ENCODE measurements around the gene TECPR2. TPM values are rescaled to one million over a fixed set of nuclear protein-coding genes. Genes with fewer than 3 reads are reported as not detected.

The TECPR2 gene
- total RNA-seq, 1 donor from 2014 or later: 12.0 TPM

DNA sequence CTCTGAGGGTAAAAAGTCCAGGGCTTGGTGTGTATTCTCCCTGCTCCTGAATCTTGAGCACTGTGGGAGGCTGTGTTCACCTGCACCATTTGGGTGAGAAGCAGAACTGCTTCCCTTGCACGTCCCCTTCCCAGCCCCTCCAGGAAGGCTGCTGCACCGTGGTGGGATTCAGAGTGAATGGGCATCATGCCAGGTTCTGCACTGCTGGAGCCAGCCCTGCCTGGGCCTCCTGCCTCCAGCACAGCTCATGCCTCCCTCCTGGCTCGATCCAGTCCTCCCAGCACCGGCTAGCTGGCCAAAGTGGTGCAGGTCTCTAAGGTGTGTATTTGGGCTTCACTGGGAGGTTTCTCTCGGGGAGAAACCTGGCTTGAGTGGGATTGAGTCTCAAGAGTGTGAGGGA lies 92.0 kb downstream of the TECPR2 start:
- Histone ChIP-seq H3K36me3 (ENCODE audit: control insufficient read depth in 3 of 3, insufficient read depth in 3 of 3, low read length in 3 of 3) (peaks cover 39 to 57% (median 45%) of the 10 kb centered on the region in 3 donors), H3K4me1 (ENCODE audit: control insufficient read depth in 3 of 3, insufficient read depth in 3 of 3, low read length in 3 of 3) (peaks cover 11 to 14% (median 14%) of the 10 kb centered on the region in 3 donors), H3K4me3 (ENCODE audit: low read length in 3 of 3) (no peak overlapping the region), H3K9ac (ENCODE audit: low read depth in 1 of 3, low read length in 3 of 3) (no peak overlapping the region), H3K27me3 (ENCODE audit: control insufficient read depth in 3 of 3, insufficient read depth in 3 of 3, low read length in 3 of 3) (no peaks in the 10 kb centered on the region), H3K9me3 (ENCODE audit: control insufficient read depth in 3 of 3, low read length in 3 of 3) (no peaks in the 10 kb centered on the region), H3K27ac (ENCODE audit: low read depth, low read length) (no peak overlapping the region)

DNA sequence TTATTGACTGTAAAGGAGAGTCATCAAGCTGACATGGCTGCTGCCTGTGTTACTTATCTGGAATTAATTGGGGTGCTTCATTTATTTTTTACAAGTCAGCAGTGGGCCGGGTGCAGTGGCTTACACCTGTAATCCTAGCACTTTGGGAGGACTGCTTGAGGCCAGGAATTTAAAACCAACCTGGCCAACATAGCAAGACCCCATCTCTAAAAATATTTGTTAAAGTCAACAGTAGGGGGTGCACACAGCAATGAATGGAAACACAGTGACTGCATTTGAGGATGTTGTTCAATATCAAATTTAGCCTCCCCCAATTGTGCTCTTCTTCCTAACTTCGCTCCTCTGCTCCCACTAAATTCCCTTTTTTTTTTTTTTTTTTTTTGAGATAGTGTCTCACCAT lies 94.8 kb downstream of the TECPR2 start:
- Histone ChIP-seq H3K4me1 (ENCODE audit: control insufficient read depth in 3 of 3, insufficient read depth in 3 of 3, low read length in 3 of 3) (peaks cover 7 to 13% (median 11%) of the 10 kb centered on the region in 3 donors), H3K27me3 (ENCODE audit: control insufficient read depth in 3 of 3, insufficient read depth in 3 of 3, low read length in 3 of 3) (no peaks in the 10 kb centered on the region), H3K27ac (ENCODE audit: low read depth, low read length) (no peak overlapping the region)

DNA sequence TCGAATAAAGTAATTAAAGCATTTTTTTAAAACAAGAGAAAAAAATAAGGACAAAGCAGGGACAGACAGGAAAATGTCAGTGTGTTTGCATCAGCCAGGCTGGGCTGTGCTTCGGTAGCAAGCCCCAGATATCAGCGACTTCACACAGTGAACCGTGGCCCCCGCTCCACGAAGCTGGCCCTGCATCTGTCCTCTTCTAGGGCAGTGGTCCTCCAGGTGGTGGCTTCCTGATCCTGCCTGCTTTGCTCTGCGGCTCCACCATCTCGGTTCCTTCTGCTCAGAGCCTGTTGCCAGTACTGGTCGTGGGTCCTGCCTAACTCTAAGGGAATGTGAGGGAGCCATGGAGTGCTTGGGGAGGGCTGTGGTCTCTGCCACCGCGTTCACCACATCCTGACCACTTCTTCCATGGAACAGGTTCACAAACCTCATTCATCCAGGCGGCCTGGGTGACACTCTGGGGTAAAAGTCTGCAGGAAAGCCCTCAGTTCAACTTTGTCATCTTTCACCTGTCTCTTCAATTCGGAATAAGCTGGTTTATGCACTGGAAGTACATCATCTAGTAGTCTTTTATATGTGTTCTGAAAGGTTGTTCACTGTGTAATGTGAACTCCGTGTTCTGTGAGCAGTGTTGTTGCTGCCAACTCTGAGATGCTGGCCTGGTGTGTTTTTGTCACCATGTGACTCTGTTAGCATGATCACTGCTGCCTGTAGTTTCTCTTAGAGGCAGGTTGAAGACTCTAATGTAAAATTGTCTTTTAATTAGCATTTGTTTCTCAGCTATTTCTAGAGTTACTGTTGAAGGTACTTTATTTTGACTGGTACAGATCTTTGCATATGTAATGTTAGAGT lies 99.0 kb downstream of the TECPR2 start:
- H3K4me1 ChIP-seq (ENCODE audit: control insufficient read depth in 3 of 3, insufficient read depth in 3 of 3, low read length in 3 of 3): peaks cover 10 to 20% (median 14%) of the 10 kb centered on the region in 3 donors
- H3K4me3 ChIP-seq (ENCODE audit: low read length in 3 of 3): peak overlapping the region in 1 of 3 donors; percentile 49
- H3K27ac ChIP-seq (ENCODE audit: low read depth, low read length): peak overlapping the region; percentile 72
- peaks cover 20 to 25% (median 25%) of the 10 kb centered on the region in 3 donors for H3K36me3 ChIP-seq (ENCODE audit: control insufficient read depth in 3 of 3, insufficient read depth in 3 of 3, low read length in 3 of 3)
- H3K27me3 ChIP-seq (ENCODE audit: control insufficient read depth in 3 of 3, insufficient read depth in 3 of 3, low read length in 3 of 3): no peaks in the 10 kb centered on the region
- no peaks in the 10 kb centered on the region for H3K9me3 ChIP-seq (ENCODE audit: control insufficient read depth in 3 of 3, low read length in 3 of 3)
- H3K9ac ChIP-seq (ENCODE audit: low read depth in 1 of 3, low read length in 3 of 3): peak overlapping the region; percentile 25 to 79 (median 40)

More for the DNA sequence above, 94.8 kb downstream of the TECPR2 start:
- H3K4me3 ChIP-seq (ENCODE audit: low read length in 3 of 3): no peak overlapping the region
- H3K9ac ChIP-seq (ENCODE audit: low read depth in 1 of 3, low read length in 3 of 3): no peak overlapping the region
- H3K36me3 ChIP-seq (ENCODE audit: control insufficient read depth in 3 of 3, insufficient read depth in 3 of 3, low read length in 3 of 3): peaks cover 24 to 33% (median 27%) of the 10 kb centered on the region in 3 donors
- no peaks in the 10 kb centered on the region for H3K9me3 ChIP-seq (ENCODE audit: control insufficient read depth in 3 of 3, low read length in 3 of 3)

DNA sequence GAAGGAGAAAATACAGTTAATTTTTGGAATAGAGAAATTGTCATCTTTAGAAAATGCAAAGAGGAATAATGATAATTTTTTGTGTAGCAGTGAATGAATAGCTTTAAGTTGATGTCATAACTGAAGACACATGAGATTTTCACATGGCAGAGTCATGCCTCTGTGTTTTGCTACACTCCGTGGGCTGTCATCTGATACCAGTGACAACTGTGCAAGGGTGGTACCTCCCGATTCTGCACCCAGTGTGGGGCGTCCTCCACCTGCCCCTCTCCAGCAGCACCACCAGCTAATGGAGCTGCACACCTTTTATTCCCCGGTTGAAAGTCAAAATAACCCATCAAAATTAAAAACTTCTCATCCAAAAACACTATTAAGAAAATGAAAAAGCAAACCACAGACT lies 99.7 kb downstream of the TECPR2 start:
- H3K4me3 ChIP-seq (ENCODE audit: low read length in 3 of 3): no peak overlapping the region
- peak overlapping the region in 2 of 3 donors; percentile 25 to 79 for H3K9ac ChIP-seq (ENCODE audit: low read depth in 1 of 3, low read length in 3 of 3)
- no peaks in the 10 kb centered on the region for H3K9me3 ChIP-seq (ENCODE audit: control insufficient read depth in 3 of 3, low read length in 3 of 3)
- H3K4me1 ChIP-seq (ENCODE audit: control insufficient read depth in 3 of 3, insufficient read depth in 3 of 3, low read length in 3 of 3): peaks cover 10 to 20% (median 14%) of the 10 kb centered on the region in 3 donors
- H3K36me3 ChIP-seq (ENCODE audit: control insufficient read depth in 3 of 3, insufficient read depth in 3 of 3, low read length in 3 of 3): peaks cover 21 to 27% (median 23%) of the 10 kb centered on the region in 3 donors
- H3K27me3 ChIP-seq (ENCODE audit: control insufficient read depth in 3 of 3, insufficient read depth in 3 of 3, low read length in 3 of 3): no peaks in the 10 kb centered on the region
- peak overlapping the region; percentile 72 for H3K27ac ChIP-seq (ENCODE audit: low read depth, low read length)

DNA sequence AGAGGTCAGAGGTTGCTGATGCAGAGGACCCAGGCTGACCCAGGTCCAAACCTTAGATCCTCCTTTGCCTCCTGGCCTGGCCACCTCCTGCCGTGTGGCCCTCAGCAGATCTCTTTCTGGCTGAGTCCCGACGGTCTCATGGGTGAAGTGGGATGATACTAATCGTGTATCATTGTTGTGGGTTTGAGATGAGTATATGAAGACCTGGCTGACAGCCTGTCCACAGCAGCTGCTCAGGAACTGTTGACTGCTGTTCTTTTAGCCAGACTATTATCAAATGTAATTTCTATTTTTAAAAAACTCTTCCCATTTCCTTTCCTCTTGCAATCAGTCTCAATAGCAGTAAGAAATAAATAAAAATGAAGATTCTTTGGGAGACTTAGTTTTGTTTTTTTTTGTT lies 101.3 kb downstream of the TECPR2 start:
- H3K4me1 ChIP-seq (ENCODE audit: control insufficient read depth in 3 of 3, insufficient read depth in 3 of 3, low read length in 3 of 3): peaks cover 10 to 20% (median 14%) of the 10 kb centered on the region in 3 donors
- no peak overlapping the region for H3K27ac ChIP-seq (ENCODE audit: low read depth, low read length)
- no peaks in the 10 kb centered on the region for H3K9me3 ChIP-seq (ENCODE audit: control insufficient read depth in 3 of 3, low read length in 3 of 3)
- H3K27me3 ChIP-seq (ENCODE audit: control insufficient read depth in 3 of 3, insufficient read depth in 3 of 3, low read length in 3 of 3): no peaks in the 10 kb centered on the region
- H3K4me3 ChIP-seq (ENCODE audit: low read length in 3 of 3): no peak overlapping the region
- H3K36me3 ChIP-seq (ENCODE audit: control insufficient read depth in 3 of 3, insufficient read depth in 3 of 3, low read length in 3 of 3): peaks cover 11 to 20% (median 18%) of the 10 kb centered on the region in 3 donors
- H3K9ac ChIP-seq (ENCODE audit: low read depth in 1 of 3, low read length in 3 of 3): peak overlapping the region in 1 of 3 donors; percentile 33

DNA sequence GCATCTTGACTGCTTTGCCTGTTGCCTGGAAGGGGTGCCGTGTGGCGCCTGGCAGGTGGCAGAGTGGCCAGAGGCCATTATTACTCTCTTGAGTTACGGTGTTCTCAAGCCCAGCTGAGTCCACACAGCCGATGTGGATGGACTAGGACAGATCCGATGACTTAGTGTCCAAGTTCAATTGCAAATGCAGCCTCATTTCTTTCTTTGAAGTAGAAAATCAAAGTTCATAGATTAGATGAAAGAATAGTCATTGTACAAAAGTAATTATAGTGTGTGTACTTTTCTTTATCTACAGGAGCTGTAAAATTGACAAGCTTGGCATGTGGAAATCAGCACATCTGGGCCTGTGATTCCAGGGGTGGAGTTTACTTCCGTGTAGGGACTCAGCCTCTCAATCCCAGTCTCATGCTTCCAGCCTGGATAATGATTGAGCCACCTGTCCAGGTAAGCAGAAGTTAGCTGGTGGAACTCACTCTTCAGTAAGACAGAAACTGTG lies 102.2 kb downstream of the TECPR2 start:
- H3K36me3 ChIP-seq (ENCODE audit: control insufficient read depth in 3 of 3, insufficient read depth in 3 of 3, low read length in 3 of 3): peaks cover 11 to 20% (median 14%) of the 10 kb centered on the region in 3 donors
- no peak overlapping the region for H3K27ac ChIP-seq (ENCODE audit: low read depth, low read length)
- no peaks in the 10 kb centered on the region for H3K9me3 ChIP-seq (ENCODE audit: control insufficient read depth in 3 of 3, low read length in 3 of 3)

DNA sequence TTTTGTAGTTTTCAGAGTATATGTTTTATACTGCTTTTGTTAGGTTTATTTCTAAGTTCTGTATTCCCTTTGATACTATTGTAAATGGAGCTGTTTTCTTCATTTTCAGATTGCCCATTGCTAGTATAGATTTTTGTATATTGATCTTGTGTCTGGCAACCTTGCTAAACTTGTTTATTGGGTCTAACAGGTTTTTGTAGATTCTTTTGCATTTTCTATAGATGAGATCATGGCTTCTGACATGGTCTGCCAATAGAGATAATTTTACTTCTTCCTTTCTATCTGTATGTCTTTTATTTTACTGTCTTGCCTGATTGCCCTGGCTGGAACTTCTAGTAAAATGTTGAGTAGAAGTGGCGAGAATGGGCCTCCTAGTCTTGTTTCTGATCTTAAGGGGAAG lies 106.5 kb downstream of the TECPR2 start:
- Histone ChIP-seq H3K4me1 (ENCODE audit: control insufficient read depth in 3 of 3, insufficient read depth in 3 of 3, low read length in 3 of 3) (peaks cover 10 to 17% (median 14%) of the 10 kb centered on the region in 3 donors), H3K9ac (ENCODE audit: low read depth in 1 of 3, low read length in 3 of 3) (no peak overlapping the region), H3K36me3 (ENCODE audit: control insufficient read depth in 3 of 3, insufficient read depth in 3 of 3, low read length in 3 of 3) (peaks cover 13 to 20% (median 14%) of the 10 kb centered on the region in 3 donors), H3K4me3 (ENCODE audit: low read length in 3 of 3) (no peak overlapping the region), H3K27me3 (ENCODE audit: control insufficient read depth in 3 of 3, insufficient read depth in 3 of 3, low read length in 3 of 3) (no peaks in the 10 kb centered on the region), H3K9me3 (ENCODE audit: control insufficient read depth in 3 of 3, low read length in 3 of 3) (no peaks in the 10 kb centered on the region), H3K27ac (ENCODE audit: low read depth, low read length) (no peak overlapping the region)

More for the DNA sequence above, 102.2 kb downstream of the TECPR2 start:
- Histone ChIP-seq H3K27me3 (ENCODE audit: control insufficient read depth in 3 of 3, insufficient read depth in 3 of 3, low read length in 3 of 3) (no peaks in the 10 kb centered on the region), H3K9ac (ENCODE audit: low read depth in 1 of 3, low read length in 3 of 3) (no peak overlapping the region), H3K4me3 (ENCODE audit: low read length in 3 of 3) (no peak overlapping the region), H3K4me1 (ENCODE audit: control insufficient read depth in 3 of 3, insufficient read depth in 3 of 3, low read length in 3 of 3) (peaks cover 10 to 20% (median 14%) of the 10 kb centered on the region in 3 donors)

DNA sequence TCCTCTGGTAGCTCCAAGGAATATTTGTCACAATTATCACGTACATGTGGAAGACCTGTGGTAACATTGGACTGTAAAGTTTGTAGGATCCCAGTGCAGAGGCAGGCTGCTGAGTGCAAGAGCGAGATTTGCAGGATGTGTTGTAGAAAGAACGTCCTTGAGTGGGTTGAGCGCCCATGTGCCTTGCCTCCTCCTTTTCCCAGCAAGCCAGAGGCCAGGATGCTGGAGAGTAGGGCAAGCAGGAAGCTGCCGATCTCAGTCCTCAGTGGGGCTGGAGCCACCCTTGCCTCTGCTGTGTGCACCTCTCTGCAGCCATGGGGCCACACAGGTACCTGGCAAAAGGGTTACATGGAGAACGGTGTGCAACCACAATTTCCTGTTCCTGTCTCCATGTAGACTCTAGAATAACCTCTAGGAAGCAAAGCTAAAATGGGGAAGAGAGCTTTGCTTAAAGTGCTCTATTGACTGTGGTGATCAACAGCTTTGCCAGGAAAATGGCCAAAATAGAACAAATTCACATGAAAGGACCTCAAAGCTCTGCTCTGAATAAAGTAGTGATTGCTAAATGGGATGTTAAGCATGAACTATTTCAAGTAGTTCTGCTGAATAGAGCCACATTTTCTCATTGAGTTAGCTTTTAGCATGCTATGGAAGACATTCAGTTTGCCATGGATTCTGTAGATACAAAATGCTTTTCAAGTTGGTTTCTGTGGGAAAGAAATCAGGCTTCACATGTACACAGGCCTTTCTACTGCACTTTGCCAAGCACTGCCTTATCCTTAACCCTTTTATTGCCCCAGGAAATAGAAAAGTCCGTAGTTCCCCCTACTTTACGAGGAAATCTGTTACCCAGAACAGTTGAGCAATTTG lies 109.4 kb downstream of the TECPR2 start:
- H3K4me1 ChIP-seq (ENCODE audit: control insufficient read depth in 3 of 3, insufficient read depth in 3 of 3, low read length in 3 of 3): peaks cover 24 to 29% (median 26%) of the 10 kb centered on the region in 3 donors
- H3K9ac ChIP-seq (ENCODE audit: low read depth in 1 of 3, low read length in 3 of 3): peak overlapping the region in 2 of 3 donors; percentile 54 to 65
- peak overlapping the region; percentile 42 for H3K27ac ChIP-seq (ENCODE audit: low read depth, low read length)

DNA sequence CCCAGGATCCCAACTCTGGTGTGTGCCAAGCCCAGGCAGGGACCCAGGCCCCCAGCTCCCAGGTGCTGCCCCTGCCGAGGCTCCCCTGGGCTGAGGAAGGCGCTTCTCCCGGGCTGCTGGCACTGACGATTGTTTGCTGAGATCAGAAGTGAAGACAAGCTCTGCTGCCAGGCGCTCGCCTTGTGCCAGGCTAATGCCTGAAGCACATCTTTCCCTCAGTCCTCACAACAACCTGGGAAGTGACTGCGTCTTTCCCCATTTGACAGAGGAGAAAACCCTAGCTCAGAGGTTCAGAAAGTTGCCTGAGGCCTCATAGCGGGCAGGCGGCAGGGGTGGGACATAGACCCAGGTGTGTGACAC lies 110.0 kb downstream of the TECPR2 start:
- Histone ChIP-seq H3K4me1 (ENCODE audit: control insufficient read depth in 3 of 3, insufficient read depth in 3 of 3, low read length in 3 of 3) (peaks cover 24 to 29% (median 26%) of the 10 kb centered on the region in 3 donors), H3K9me3 (ENCODE audit: control insufficient read depth in 3 of 3, low read length in 3 of 3) (no peaks in the 10 kb centered on the region), H3K4me3 (ENCODE audit: low read length in 3 of 3) (no peak overlapping the region), H3K36me3 (ENCODE audit: control insufficient read depth in 3 of 3, insufficient read depth in 3 of 3, low read length in 3 of 3) (peaks cover 0 to 4% (median 0%) of the 10 kb centered on the region in 3 donors), H3K27me3 (ENCODE audit: control insufficient read depth in 3 of 3, insufficient read depth in 3 of 3, low read length in 3 of 3) (no peaks in the 10 kb centered on the region), H3K27ac (ENCODE audit: low read depth, low read length) (peak overlapping the region; percentile 42), H3K9ac (ENCODE audit: low read depth in 1 of 3, low read length in 3 of 3) (peak overlapping the region in 2 of 3 donors; percentile 54 to 65)

More for the DNA sequence above, 109.4 kb downstream of the TECPR2 start:
- Histone ChIP-seq H3K36me3 (ENCODE audit: control insufficient read depth in 3 of 3, insufficient read depth in 3 of 3, low read length in 3 of 3) (peaks cover 0 to 4% (median under 1%) of the 10 kb centered on the region in 3 donors), H3K4me3 (ENCODE audit: low read length in 3 of 3) (no peak overlapping the region), H3K9me3 (ENCODE audit: control insufficient read depth in 3 of 3, low read length in 3 of 3) (no peaks in the 10 kb centered on the region), H3K27me3 (ENCODE audit: control insufficient read depth in 3 of 3, insufficient read depth in 3 of 3, low read length in 3 of 3) (no peaks in the 10 kb centered on the region)
